AG04449 (cell line): ENCODE data around the gene PAIP2.
A peak's percentile ranks its signal among the peaks of the same experiment; 100 is the strongest.
"Not testable (repeated sequence)": the region's sequence is repeated elsewhere in the genome, so short reads cannot be mapped to it uniquely, and the experiment has no call there.

Experiments used
- CTCF ChIA-PET: fragments of 350-600 bp; formaldehyde crosslinking; extraction: SDS; loops from one replicate; lab custom pipeline; 2021; ENCODE audit warnings: antibody characterized with exemption; lab: Yijun Ruan, JAX
- POLR2A ChIA-PET: fragments of 400-600, 350-600 bp; formaldehyde crosslinking; extraction: SDS; loops from one replicate; lab custom pipeline; 2020; ENCODE audit warnings: antibody characterized with exemption, inconsistent platforms; lab: Yijun Ruan, JAX
- DNase-seq: peaks from one replicate; pipeline ENCODE4 v3.0.0-alpha.2; 2010; ENCODE audit warnings: low read depth, low spot score
- H3K4me3 ChIP-seq: 2 replicates; pipeline ENCODE4 v1.5.1; 2011; ENCODE audit warnings: low read depth, mild to moderate bottlenecking, control low read depth, low read length
- CTCF ChIP-seq: IDR thresholded peaks from one replicate; pipeline ENCODE4 v1.5.1; 2011; ENCODE audit warnings: mild to moderate bottlenecking, moderate library complexity, low read length, control low read depth, inconsistent platforms; ENCODE audit not compliant: insufficient read depth; ENCODE audit errors: missing control alignments

The PAIP2 gene

GRCh38 chr5:139404484-139404840, 62.8 kb downstream of the PAIP2 start:
- DNase-seq = no peak
- ChIA-PET POLR2A (interaction anchor here (1.0 kb wide), 1 partner anchor 133 kb away, joined by 4 read pairs; no protein-coding TSS in a partner anchor), CTCF (interaction anchor here (2.8 kb wide), 1 partner anchor 18 kb away, joined by 12 read pairs; no protein-coding TSS in a partner anchor)
- H3K4me3 ChIP-seq = peak overlapping the region; percentile 29; the same call in 1 of the 2 replicates
- no peak for TF ChIP-seq CTCF

- TF ChIP-seq CTCF = no peak
- DNase-seq = no peak
- CTCF ChIA-PET = interaction anchor here (0.8 to 7.3 kb wide), 4 partner anchors 15 to 168 kb away, joined by 3 to 93 read pairs (median 4); no protein-coding TSS in a partner anchor
- POLR2A ChIA-PET = no interaction called here
- H3K4me3 ChIP-seq = no peak overlapping the region
Measured at GRCh38 chr5:139406963-139407362, 65.3 kb downstream of the PAIP2 start.

- POLR2A ChIA-PET = no interaction called here
- H3K4me3 ChIP-seq = no peak overlapping the region
- DNase-seq = no peak
- TF ChIP-seq CTCF = no peak
- CTCF ChIA-PET = interaction anchor here (1.2 to 9.7 kb wide), 3 partner anchors 14 to 109 kb away, joined by 4 to 103 read pairs (median 93); no protein-coding TSS in a partner anchor
Measured at GRCh38 chr5:139407517-139407916, 65.9 kb downstream of the PAIP2 start.

GRCh38 chr5:139408191-139408590, 66.5 kb downstream of the PAIP2 start:
- no peak for DNase-seq
- ChIA-PET CTCF (interaction anchor here (7.3 to 9.7 kb wide), 2 partner anchors 14 to 108 kb away, joined by 93 to 103 read pairs; no protein-coding TSS in a partner anchor), POLR2A (no interaction called here)
- no peak overlapping the region for H3K4me3 ChIP-seq
- no peak for TF ChIP-seq CTCF

- H3K4me3 ChIP-seq, DNase-seq, POLR2A ChIA-PET: not testable (repeated sequence)
- CTCF ChIA-PET = interaction anchor here (0.6 to 9.7 kb wide), 3 partner anchors 13 to 107 kb away, joined by 3 to 103 read pairs (median 93); no protein-coding TSS in a partner anchor
Measured at GRCh38 chr5:139409116-139409515, 67.5 kb downstream of the PAIP2 start.

GRCh38 chr5:139410121-139410992, 68.7 kb downstream of the PAIP2 start:
- no peak overlapping the region for H3K4me3 ChIP-seq
- no peak for DNase-seq
- CTCF ChIA-PET = interaction anchor here (0.9 to 9.7 kb wide), 6 partner anchors 8 to 106 kb away, joined by 3 to 103 read pairs (median 4); partner anchors contain the start of gene PAIP2
- no peak for TF ChIP-seq CTCF
- POLR2A ChIA-PET = interaction anchor here (0.6 to 1.4 kb wide), 3 partner anchors 29 to 565 kb away, joined by 3 to 5 read pairs (median 4); partner anchors contain the start of gene DNAJC18
